K562 (cell line): ENCODE data around the gene RNF168. TPM values are rescaled to one million over a fixed set of nuclear protein-coding genes. Genes with fewer than 3 reads are reported as not detected.

ENCODE experiments used
- CEBPG ChIP-seq, 3 experiments: fragments of 200-800 bp in 1 of 3; sonication (Bioruptor generic) in 1 of 3; sonication (generic) in 1 of 3; formaldehyde crosslinking in 1 of 3; IDR thresholded peaks in 2 of 3; conservative IDR thresholded peaks in 1 of 3; 2 replicates each; pipeline versions ENCODE4 v1.6.1 to v1.8.0; 2016 to 2022; ENCODE audit warnings: missing compliant biosample characterization in 2 of 3, missing genetic modification characterization in 2 of 3, mild to moderate bottlenecking in 1 of 3, missing genetic modification reagents in 1 of 3
- CUX1 ChIP-seq: fragments of 200-800 bp; sonication (Bioruptor generic); IDR thresholded peaks from 2 replicates; pipeline ENCODE4 v1.6.1; 2016; ENCODE audit warnings: missing genetic modification characterization, missing compliant biosample characterization
- DPF2 ChIP-seq: fragments of 450-650 bp; IDR thresholded peaks from 2 replicates; pipeline ENCODE4 v1.6.1; 2016
- GABPB1 ChIP-seq: sonication (generic); formaldehyde crosslinking; IDR thresholded peaks from 2 replicates; pipeline ENCODE4 v1.8.0; 2022; ENCODE audit warnings: mild to moderate bottlenecking, missing genetic modification reagents
- GATAD2A ChIP-seq: fragments of 450-650 bp; IDR thresholded peaks from 2 replicates; pipeline ENCODE4 v1.6.1; 2017
- GTF2A2 ChIP-seq: IDR thresholded peaks from 2 replicates; pipeline ENCODE4 v1.6.1; 2016; ENCODE audit warnings: mild to moderate bottlenecking, missing genetic modification characterization, missing compliant biosample characterization
- GTF2E2 ChIP-seq: fragments of 200-800 bp; sonication (Bioruptor generic); IDR thresholded peaks from 2 replicates; pipeline ENCODE4 v1.6.1; 2016; ENCODE audit warnings: missing genetic modification characterization, missing compliant biosample characterization
- HIVEP1 ChIP-seq: fragments of 250-450 bp; sonication (Bioruptor Pico); IDR thresholded peaks from 2 replicates; pipeline ENCODE4 v1.4.0; 2020; ENCODE audit warnings: mild to moderate bottlenecking
- IFI16 ChIP-seq: fragments of 250-450 bp; sonication (Bioruptor Pico); IDR thresholded peaks from 2 replicates; pipeline ENCODE4 v2.1.2; 2022; ENCODE audit warnings: mild to moderate bottlenecking, inconsistent platforms
- MCM7 ChIP-seq, 2 experiments: fragments of 450-650 bp; IDR thresholded peaks; 2 replicates each; pipeline ENCODE4 v1.6.1; 2016 to 2018
- OTX1 ChIP-seq: fragments of 450-650 bp; formaldehyde crosslinking; IDR thresholded peaks from 2 replicates; pipeline ENCODE4 v1.4.0; 2022; ENCODE audit warnings: mild to moderate bottlenecking
- PCBP2 ChIP-seq: fragments of 200-400 bp; formaldehyde crosslinking; IDR thresholded peaks from 2 replicates; pipeline ENCODE4 v1.6.1; 2018; ENCODE audit warnings: low read length, low read depth, mild to moderate bottlenecking, moderate library complexity; ENCODE audit not compliant: poor library complexity, severe bottlenecking
- RAD21 ChIP-seq, 2 experiments: fragments of 250-450 bp in 1 of 2; fragments of 450-650 bp in 1 of 2; sonication (Bioruptor Pico) in 1 of 2; formaldehyde crosslinking in 1 of 2; IDR thresholded peaks in 1 of 2; conservative IDR thresholded peaks in 1 of 2; 2 replicates each; pipeline versions ENCODE4 v1.4.0 to v1.8.0; 2020 to 2022; ENCODE audit warnings: mild to moderate bottlenecking in 2 of 2, moderate library complexity in 1 of 2
- TARDBP ChIP-seq: fragments of 450-650 bp; IDR thresholded peaks from 2 replicates; pipeline ENCODE4 v1.6.1; 2016
- TRIM28 ChIP-seq: fragments of 450-650 bp; IDR thresholded peaks from 2 replicates; pipeline ENCODE4 v1.6.1; 2017
- ZBTB26 ChIP-seq: fragments of 450-650 bp; formaldehyde crosslinking; IDR thresholded peaks from 2 replicates; pipeline ENCODE4 v1.4.0; 2022; ENCODE audit warnings: missing genetic modification characterization
- ZNF408 ChIP-seq: fragments of 250-450 bp; sonication (Bioruptor Pico); IDR thresholded peaks from 2 replicates; pipeline ENCODE4 v1.4.0; 2020; ENCODE audit warnings: low read depth, mild to moderate bottlenecking, moderate library complexity
- ZNF436 ChIP-seq: fragments of 250-450, 450-650 bp; sonication (Bioruptor Pico); formaldehyde crosslinking; IDR thresholded peaks from 2 replicates; pipeline ENCODE4 v1.7.0; 2020; ENCODE audit warnings: mild to moderate bottlenecking
- ZNF512 ChIP-seq: IDR thresholded peaks from 2 replicates; pipeline ENCODE4 v1.6.1; 2016; ENCODE audit warnings: missing genetic modification characterization, missing compliant biosample characterization
- ZNF57 ChIP-seq: fragments of 450-650 bp; formaldehyde crosslinking; IDR thresholded peaks from 2 replicates; pipeline ENCODE4 v1.4.0; 2020; ENCODE audit warnings: mild to moderate bottlenecking, moderate library complexity
- polyA plus RNA-seq, 8 experiments: library from polyadenylated mRNA; depleted of rRNA in 4 of 8; stranded (reverse) in 5 of 8; unstranded in 3 of 8; fragments of >200 nt; fragmentation: Nextera tagmentation in 2 of 8; fragmentation: Illumina TruSeq in 1 of 8; extraction: Ambion mirVana in 2 of 8; extraction: Trizol in 1 of 8; gene quantifications; 2 replicates each; pipeline versions ENCODE4 v1.2.1 to v1.2.3, GENCODE V29; 2011 to 2014; ENCODE audit warnings: inconsistent platforms in 1 of 8, missing spikeins in 1 of 8
- total RNA-seq, 7 experiments: library from RNA; depleted of rRNA in 6 of 7; stranded (reverse); fragments of >200 nt in 6 of 7; fragmentation: Illumina TruSeq in 2 of 7; extraction: Trizol in 2 of 7; gene quantifications; 2 replicates each; pipeline versions ENCODE4 v1.2.1 to v1.2.3, GENCODE V29; 2011 to 2021; ENCODE audit warnings: low replicate concordance in 1 of 7
- TF ChIP-seq, protein P1 (sequence below): fragments of 450-650 bp; formaldehyde crosslinking; IDR thresholded peaks from 2 replicates; pipeline ENCODE4 v1.4.0; 2022; ENCODE audit warnings: missing genetic modification characterization

RNF168 gene
- total and polyA plus RNA-seq, 9 of the 15 experiments (the other 6 are each of a cell fraction or from before 2014, with no cell fraction given): 6.0 to 32.1 (median 16.6) TPM

- TF ChIP-seq CUX1 (CRISPR knock-in tag): no peak
- TF ChIP-seq ZNF436 (CRISPR knock-in tag): no peak
- no peak for TF ChIP-seq MCM7 (IDR thresholded peaks at IDR 0.05)
- TF ChIP-seq, protein P1, sequence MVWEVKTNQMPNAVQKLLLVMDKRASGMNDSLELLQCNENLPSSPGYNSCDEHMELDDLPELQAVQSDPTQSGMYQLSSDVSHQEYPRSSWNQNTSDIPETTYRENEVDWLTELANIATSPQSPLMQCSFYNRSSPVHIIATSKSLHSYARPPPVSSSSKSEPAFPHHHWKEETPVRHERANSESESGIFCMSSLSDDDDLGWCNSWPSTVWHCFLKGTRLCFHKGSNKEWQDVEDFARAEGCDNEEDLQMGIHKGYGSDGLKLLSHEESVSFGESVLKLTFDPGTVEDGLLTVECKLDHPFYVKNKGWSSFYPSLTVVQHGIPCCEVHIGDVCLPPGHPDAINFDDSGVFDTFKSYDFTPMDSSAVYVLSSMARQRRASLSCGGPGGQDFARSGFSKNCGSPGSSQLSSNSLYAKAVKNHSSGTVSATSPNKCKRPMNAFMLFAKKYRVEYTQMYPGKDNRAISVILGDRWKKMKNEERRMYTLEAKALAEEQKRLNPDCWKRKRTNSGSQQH (CRISPR knock-in tag): peak; percentile 93
- no peak for TF ChIP-seq ZNF57 (CRISPR knock-in tag)
- 0 out of 2 replicates have a peak, but pooled peaks have one; percentile 28 for TF ChIP-seq GATAD2A
- TF ChIP-seq TARDBP: no peak
- no peak for TF ChIP-seq GABPB1
- peak; percentile 76 for TF ChIP-seq ZNF512
- no peak for TF ChIP-seq GTF2E2 (tag)
- no peak for TF ChIP-seq GTF2A2 (tag)
- no peak for TF ChIP-seq DPF2
- no peak for TF ChIP-seq TRIM28
- TF ChIP-seq ZNF408 (CRISPR knock-in tag): no peak
- peak; percentile 85; the same call in 1 of the 2 replicates for TF ChIP-seq ZBTB26 (CRISPR knock-in tag)
- no peak for TF ChIP-seq CEBPG (CRISPR knock-in tag; IDR thresholded peaks at IDR 0.05)
- no peak for TF ChIP-seq CEBPG (tag; conservative IDR thresholded peaks at IDR 0.05 in 1 of 2, IDR thresholded peaks at IDR 0.05 in 1 of 2)
- TF ChIP-seq HIVEP1 (CRISPR knock-in tag): no peak
- no peak for TF ChIP-seq RAD21 (CRISPR knock-in tag; conservative IDR thresholded peaks at IDR 0.05 in 1 of 2, IDR thresholded peaks at IDR 0.05 in 1 of 2)
- TF ChIP-seq PCBP2: peak; percentile 94
- no peak for TF ChIP-seq IFI16 (CRISPR knock-in tag)
- peak; percentile 89 for TF ChIP-seq OTX1 (CRISPR knock-in tag)
These were observed 59.1 kb downstream of the RNF168 start (continued) for GRCh38 chr3:196444500-196444894.
